Retinal pigment epithelial cell (primary cell): ENCODE results near the gene STARD7.

Experiments used
- DNase-seq: peaks from one replicate; pipeline ENCODE4 v3.0.0-alpha.2; 2010; ENCODE audit warnings: low read depth
- H3K4me3 ChIP-seq: 2 replicates; pipeline ENCODE4 v1.5.1; 2011; ENCODE audit warnings: mild to moderate bottlenecking, low read length, control low read depth, moderate library complexity
- TF ChIP-seq, protein P1 (sequence below): conservative IDR thresholded peaks from 2 replicates; pipeline ENCODE4 v1.5.1; 2011; ENCODE audit warnings: low read depth, low read length, control low read depth, inconsistent platforms

Gene STARD7

DNA sequence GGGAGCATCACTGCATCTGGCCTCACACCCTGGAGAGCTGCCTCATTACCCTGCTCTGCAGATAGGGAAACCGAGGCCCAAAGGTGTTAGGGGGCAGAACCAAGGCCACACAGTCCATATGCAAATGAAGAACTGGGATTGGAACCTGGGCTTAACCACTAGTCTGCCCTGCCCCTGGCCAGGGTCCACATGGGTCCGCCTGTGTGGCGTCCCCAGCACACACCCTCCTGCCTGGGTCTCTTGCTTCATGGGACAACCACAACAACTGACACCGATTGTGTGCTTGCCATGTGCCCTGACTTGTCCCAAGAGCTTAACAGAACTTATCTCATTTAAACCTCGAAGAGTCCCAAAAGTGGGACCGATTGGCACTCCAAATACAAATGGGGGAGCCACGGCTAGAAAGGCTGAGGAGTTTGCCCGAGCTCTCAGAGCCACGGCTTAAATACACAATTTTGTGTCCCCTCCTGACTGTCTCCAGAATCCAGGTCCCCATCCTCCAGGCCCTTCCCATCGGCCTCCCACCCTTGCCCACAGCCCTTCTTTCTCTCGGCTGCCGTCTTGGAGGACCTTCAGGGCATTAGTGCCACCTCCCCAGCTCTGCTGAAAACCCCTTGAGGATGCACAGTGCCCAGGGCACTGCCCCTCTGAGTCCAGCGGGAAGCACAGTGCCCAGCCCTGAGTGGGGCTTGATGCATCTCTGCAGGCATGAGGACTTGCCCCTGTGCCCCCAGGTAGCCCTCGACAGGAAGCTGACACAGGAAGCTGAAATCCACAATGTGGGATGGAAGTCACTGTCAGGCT is 57.6 kb downstream of the STARD7 start:
- no peak overlapping the region for H3K4me3 ChIP-seq
- TF ChIP-seq, protein P1, sequence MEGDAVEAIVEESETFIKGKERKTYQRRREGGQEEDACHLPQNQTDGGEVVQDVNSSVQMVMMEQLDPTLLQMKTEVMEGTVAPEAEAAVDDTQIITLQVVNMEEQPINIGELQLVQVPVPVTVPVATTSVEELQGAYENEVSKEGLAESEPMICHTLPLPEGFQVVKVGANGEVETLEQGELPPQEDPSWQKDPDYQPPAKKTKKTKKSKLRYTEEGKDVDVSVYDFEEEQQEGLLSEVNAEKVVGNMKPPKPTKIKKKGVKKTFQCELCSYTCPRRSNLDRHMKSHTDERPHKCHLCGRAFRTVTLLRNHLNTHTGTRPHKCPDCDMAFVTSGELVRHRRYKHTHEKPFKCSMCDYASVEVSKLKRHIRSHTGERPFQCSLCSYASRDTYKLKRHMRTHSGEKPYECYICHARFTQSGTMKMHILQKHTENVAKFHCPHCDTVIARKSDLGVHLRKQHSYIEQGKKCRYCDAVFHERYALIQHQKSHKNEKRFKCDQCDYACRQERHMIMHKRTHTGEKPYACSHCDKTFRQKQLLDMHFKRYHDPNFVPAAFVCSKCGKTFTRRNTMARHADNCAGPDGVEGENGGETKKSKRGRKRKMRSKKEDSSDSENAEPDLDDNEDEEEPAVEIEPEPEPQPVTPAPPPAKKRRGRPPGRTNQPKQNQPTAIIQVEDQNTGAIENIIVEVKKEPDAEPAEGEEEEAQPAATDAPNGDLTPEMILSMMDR: no peak
- no peak for DNase-seq

DNA sequence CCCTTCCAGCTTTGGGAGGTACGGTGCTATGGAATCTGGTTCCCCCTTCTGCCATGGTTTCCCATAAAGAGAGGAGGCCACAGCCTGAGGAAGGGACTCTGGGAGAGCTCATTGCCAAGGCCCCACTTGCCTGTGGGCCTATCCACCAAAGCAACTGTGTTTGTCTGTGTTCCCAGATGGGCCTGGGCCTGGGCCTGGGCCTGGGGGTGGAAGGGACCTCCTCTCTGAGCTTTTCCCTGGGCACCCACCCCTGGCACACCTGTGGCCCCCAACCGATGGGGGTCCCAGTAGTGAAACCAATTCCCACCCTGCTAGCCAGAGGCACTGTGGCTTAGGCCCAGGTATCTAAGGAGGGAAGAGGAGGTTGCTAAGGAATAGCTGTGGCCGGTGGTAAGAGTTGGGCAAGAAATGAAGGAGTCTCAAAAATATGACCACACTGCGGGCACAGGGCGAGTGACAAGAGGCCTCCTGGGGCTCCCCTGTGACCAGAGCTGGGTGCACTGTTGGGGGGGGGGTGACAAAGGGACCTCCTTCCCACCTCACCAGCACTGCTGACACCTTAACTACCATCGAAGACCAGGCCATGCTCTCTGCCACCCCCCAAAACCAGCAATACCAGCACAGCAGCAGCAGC is 58.5 kb downstream of the STARD7 start:
- H3K4me3 ChIP-seq: no peak overlapping the region
- no peak for DNase-seq
- TF ChIP-seq, protein P1: no peak

DNA sequence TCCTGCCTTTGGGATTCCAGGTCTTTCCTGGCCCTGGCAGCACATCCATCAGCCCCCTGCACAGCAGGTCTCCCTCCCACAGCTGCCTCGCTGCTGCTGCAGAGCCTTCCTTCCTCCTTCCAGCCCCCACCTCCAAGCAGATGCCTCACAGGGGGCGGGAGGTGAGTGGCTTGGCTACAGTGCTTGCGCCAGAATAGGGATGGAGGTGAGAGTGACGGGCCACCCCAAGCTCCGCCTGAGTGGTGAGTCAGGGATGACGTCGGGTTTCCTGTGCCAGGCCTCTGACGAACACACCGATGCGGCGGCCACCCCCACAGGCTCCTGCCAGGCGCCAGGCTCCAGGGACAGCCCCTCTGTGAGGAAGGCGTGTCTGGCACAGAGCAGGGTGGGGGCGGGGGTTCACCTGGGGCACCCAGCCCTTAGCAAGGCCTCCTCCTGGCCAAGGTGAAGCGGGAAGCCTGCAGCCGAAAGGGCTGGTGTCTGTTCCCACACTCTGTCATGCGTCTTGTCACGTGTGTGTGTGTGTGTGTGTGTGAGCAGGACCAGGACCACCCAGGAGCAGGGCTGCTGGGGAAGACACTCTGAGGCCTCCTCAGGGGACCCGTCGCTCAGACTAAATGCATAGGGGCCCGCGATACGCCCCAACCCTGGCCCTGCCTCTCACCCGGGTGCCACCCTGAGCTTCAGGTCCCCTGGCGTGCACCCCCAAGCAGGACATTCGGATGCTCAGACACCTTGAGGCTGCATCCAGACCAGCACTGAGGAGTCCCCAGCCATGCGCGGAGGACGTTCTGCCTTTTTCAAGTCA is 60.0 kb downstream of the STARD7 start:
- DNase-seq: peak; percentile 85
- TF ChIP-seq, protein P1: no peak
- no peak overlapping the region for H3K4me3 ChIP-seq

DNA sequence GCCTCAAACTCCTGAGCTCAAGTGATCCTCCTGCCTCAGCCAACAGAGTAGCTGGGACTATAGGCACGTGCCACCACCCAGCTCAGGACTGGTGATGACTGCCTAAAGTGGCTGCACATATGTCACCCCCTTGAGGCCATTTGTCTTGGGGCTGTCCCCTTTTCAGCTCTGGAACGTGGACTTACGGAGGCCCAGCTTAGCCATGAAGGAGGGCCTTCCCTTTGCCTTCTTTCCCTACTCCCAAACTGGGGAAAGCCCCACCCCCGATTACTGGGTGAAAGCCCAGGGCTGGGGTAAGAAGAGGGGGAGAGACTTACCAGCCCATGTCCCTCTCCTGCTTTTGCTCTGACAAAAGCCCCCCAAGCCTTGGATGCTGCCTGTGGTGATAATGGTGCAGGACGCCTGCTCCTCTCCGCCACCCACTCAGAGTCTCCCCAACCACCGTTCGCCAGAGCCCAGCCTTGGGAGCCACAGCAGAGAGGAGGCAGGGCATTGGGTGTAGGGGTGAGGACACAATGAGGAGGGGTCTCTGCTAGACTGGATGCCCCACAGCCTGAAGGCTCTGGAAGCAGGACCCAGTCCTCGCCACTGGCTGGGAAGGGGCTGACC is 60.9 kb downstream of the STARD7 start:
- DNase-seq: no peak
- H3K4me3 ChIP-seq: no peak overlapping the region

DNA sequence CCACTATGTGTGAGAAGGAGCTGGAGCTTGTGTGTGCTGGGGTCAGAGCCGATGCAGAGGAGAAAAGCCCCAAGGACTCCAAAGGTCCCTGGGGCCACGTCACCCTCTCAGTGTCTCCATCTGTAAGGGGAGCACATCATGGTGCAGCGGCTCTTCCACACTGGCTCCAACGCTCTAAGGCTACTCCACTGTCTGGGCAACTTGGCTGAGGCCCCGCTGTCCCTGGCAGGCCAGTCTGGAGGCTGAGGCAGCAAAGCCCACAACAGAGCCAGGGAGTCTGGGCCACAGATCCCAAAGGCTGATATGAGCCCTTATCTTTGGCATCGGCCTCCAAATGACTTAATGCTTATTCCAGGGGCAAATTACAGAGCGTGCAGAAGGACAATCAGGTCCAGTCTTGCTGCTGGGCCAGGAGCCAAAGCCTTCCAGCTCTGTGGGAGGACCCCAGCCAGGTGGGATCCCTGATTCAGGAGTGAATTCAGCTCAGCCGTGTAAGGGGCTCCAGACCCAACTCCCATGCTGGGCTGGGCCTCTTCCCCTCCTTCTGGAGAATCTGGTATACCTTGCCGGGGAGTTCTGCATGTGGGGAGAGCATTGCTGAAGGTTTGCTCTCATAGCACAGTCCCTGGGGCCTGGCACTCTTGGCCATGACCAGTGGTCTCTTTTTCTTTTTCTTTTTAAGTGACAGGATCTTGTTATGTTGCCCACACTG is 61.6 kb downstream of the STARD7 start:
- peak; percentile 35 for DNase-seq
- no peak overlapping the region for H3K4me3 ChIP-seq
- TF ChIP-seq, protein P1: no peak

More for the DNA sequence above, 60.9 kb downstream of the STARD7 start:
- TF ChIP-seq, protein P1: no peak

DNA sequence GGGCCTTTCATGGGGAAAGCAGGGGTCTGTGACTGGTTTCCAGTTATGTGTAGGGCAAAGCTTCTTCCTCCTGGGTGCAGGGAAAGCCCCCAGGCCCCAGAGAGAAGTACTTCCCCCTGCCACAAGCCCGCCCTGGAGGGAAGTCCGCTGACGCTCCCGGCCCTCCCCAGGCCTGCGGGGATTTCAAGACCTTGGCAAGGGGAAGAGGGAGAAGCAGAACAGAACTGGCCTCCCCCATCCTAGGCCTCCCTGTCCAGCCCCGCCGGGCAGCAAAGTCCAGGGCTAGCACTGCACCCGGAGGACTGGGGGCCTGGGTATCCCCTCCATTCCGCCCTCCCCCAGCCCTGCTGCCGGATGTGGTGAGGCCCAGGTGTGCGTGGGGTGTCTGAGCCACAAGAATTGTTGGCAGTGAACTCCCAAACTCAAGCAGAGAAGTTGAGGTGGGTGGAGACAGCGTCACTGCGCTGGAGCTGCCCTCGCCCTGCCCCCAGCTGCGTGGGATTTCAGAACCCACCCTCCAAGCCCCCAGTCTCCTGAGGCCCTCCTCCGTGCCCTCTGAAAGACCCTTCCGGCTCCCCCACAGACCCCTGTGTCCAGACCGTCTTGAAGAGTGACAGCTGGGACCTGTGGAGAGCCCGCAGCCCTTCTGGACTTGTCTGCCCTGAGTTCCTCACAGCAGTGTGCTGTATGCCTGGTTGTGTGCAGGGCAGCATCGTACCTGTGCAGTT is 62.3 kb downstream of the STARD7 start:
- no peak overlapping the region for H3K4me3 ChIP-seq
- no peak for DNase-seq
- TF ChIP-seq, protein P1: no peak
